ENCODE data around the gene PYROXD2. TPM values are rescaled to one million over a fixed set of nuclear protein-coding genes. Genes with fewer than 3 reads are reported as not detected.
A peak's percentile ranks its signal among the peaks of the same experiment; 100 is the strongest.

Gene PYROXD2
- total RNA-seq, 1 experiment from 2014 or later: 8.1 TPM

DNA sequence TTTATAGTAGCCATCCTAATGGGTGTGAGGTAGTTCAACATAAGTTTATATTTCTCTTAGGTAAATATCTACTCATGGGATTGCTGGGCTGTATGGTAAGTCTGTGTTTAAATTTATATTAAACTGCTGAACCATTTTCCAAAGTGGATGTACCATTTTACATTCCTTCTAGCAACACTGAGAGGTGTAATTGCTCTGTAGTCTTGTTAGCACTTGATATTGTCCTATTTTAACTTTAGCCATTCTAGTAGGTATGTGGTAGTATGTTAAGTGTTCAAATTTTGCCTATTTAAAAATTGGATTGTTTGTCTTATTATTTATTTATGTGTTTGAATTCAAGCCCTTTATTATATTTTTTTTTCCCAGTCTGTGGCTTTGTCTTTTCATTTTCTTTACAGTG is 34.3 kb upstream of the PYROXD2 start:
- DNase-seq (ENCODE audit: low spot score) (no peak), ATAC-seq (no peak)
- no peaks in the 10 kb centered on the region for H3K27me3 Mint-ChIP-seq (ENCODE audit: low read depth)
- peaks cover 10% of the 10 kb centered on the region for H3K36me3 Mint-ChIP-seq
- TF ChIP-seq ZNF232 (CRISPR knock-in tag; IDR thresholded peaks at IDR 0.05): no peak
- TF ChIP-seq, protein P1, sequence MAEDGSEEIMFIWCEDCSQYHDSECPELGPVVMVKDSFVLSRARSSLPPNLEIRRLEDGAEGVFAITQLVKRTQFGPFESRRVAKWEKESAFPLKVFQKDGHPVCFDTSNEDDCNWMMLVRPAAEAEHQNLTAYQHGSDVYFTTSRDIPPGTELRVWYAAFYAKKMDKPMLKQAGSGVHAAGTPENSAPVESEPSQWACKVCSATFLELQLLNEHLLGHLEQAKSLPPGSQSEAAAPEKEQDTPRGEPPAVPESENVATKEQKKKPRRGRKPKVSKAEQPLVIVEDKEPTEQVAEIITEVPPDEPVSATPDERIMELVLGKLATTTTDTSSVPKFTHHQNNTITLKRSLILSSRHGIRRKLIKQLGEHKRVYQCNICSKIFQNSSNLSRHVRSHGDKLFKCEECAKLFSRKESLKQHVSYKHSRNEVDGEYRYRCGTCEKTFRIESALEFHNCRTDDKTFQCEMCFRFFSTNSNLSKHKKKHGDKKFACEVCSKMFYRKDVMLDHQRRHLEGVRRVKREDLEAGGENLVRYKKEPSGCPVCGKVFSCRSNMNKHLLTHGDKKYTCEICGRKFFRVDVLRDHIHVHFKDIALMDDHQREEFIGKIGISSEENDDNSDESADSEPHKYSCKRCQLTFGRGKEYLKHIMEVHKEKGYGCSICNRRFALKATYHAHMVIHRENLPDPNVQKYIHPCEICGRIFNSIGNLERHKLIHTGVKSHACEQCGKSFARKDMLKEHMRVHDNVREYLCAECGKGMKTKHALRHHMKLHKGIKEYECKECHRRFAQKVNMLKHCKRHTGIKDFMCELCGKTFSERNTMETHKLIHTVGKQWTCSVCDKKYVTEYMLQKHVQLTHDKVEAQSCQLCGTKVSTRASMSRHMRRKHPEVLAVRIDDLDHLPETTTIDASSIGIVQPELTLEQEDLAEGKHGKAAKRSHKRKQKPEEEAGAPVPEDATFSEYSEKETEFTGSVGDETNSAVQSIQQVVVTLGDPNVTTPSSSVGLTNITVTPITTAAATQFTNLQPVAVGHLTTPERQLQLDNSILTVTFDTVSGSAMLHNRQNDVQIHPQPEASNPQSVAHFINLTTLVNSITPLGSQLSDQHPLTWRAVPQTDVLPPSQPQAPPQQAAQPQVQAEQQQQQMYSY (CRISPR knock-in tag; IDR thresholded peaks at IDR 0.05): no peak
- TF ChIP-seq ETV6 (CRISPR knock-in tag; IDR thresholded peaks at IDR 0.05): no peak
- no peak for TF ChIP-seq TCF7 (CRISPR knock-in tag; IDR thresholded peaks at IDR 0.05; ENCODE audit: low read depth)
- no peak for TF ChIP-seq ZNF263 (CRISPR knock-in tag; IDR thresholded peaks at IDR 0.05; ENCODE audit: low read depth)
- H3K4me3 Mint-ChIP-seq: no peak overlapping the region
- POLR2A ChIA-PET: no interaction called here
- CTCF ChIA-PET: no interaction called here
- H3K9me3 Mint-ChIP-seq: no peaks in the 10 kb centered on the region
- no peak overlapping the region for H3K27ac Mint-ChIP-seq
- peaks cover 17% of the 10 kb centered on the region for H3K4me1 Mint-ChIP-seq

DNA sequence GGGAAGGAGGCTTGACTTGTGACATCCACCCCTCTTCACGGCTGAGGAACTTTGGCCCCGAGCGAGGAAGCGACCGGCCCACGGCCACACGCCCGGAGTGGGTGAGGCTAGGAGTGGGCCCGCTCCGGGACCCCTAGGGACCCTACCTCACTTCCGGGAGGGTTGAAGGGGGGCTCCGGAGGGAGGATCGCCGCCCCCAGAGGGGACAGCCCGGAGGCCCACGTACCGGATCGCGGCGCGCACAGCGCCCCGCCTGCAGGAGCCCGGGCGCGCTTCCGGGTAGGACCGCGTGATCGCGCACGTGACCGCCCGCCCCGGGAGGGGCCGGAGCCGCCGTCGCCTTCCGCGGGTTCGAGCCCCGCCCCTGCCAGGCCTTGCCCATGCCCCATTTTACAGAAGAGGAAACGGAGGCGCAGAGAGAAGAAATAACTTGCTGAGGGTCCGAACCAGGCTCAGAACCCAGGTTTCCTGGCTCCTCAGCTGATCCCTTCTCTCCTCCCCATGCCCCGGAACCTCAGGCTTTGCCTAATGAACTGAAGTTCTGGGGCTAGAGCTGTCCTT is 31.8 kb upstream of the PYROXD2 start, which contains the start of gene HPS1:
Gene HPS1 (minus strand): TSS at position 275 of the 561 bp plus-strand sequence. CDS start 3,695 bp downstream, outside the sequence.
- H3K36me3 Mint-ChIP-seq: peaks cover 27% of the 10 kb centered on the region
- peak; percentile 65 for DNase-seq (ENCODE audit: low spot score)
- H3K4me3 Mint-ChIP-seq: peak within 1 kb of the TSS; percentile 77
- ChIA-PET CTCF (interaction anchor here (1.0 to 1.2 kb wide), 5 partner anchors 19 to 138 kb away, joined by 3 to 7 read pairs (median 4); no protein-coding TSS in a partner anchor), POLR2A (no interaction called here)
- no peaks in the 10 kb centered on the region for H3K27me3 Mint-ChIP-seq (ENCODE audit: low read depth)
- peak within 1 kb of the TSS; percentile 42 for H3K27ac Mint-ChIP-seq
- ATAC-seq: peak; percentile 87
- no peaks in the 10 kb centered on the region for H3K9me3 Mint-ChIP-seq
- H3K4me1 Mint-ChIP-seq: 0 out of 2 replicates have a peak, but pooled peaks cover 4% of the 10 kb centered on the region
- no peak for TF ChIP-seq SOX15 (CRISPR knock-in tag; IDR thresholded peaks at IDR 0.05)
- 0 out of 2 replicates have a peak, but pooled peaks have one; percentile 17 for TF ChIP-seq ERG (CRISPR knock-in tag; IDR thresholded peaks at IDR 0.05)
- TF ChIP-seq SP1 (CRISPR knock-in tag; conservative IDR thresholded peaks at IDR 0.05): no peak; the same call in 1 of the 2 replicates
- no peak for TF ChIP-seq ZNF671 (CRISPR knock-in tag; IDR thresholded peaks at IDR 0.05)
- TF ChIP-seq FOXP4 (CRISPR knock-in tag; IDR thresholded peaks at IDR 0.05): peak; percentile 71; the same call in 1 of the 2 replicates
- TF ChIP-seq CBFB (CRISPR knock-in tag; IDR thresholded peaks at IDR 0.05; ENCODE audit: low read depth): no peak
- TF ChIP-seq, protein P2, sequence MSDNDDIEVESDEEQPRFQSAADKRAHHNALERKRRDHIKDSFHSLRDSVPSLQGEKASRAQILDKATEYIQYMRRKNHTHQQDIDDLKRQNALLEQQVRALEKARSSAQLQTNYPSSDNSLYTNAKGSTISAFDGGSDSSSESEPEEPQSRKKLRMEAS (CRISPR knock-in tag; IDR thresholded peaks at IDR 0.05): no peak; the same call in 1 of the 2 replicates
- TF ChIP-seq FOXJ3 (CRISPR knock-in tag; IDR thresholded peaks at IDR 0.05; ENCODE audit: borderline replicate concordance): no peak
- no peak for TF ChIP-seq ZNF425 (CRISPR knock-in tag; conservative IDR thresholded peaks at IDR 0.05)
- 0 out of 2 replicates have a peak, but pooled peaks have one; percentile 12 for TF ChIP-seq TEAD1 (CRISPR knock-in tag; IDR thresholded peaks at IDR 0.05)
- no peak for TF ChIP-seq TP53 (CRISPR knock-in tag; IDR thresholded peaks at IDR 0.05)
- no peak for TF ChIP-seq ZNF121 (CRISPR knock-in tag; IDR thresholded peaks at IDR 0.05)
- TF ChIP-seq, protein P3, sequence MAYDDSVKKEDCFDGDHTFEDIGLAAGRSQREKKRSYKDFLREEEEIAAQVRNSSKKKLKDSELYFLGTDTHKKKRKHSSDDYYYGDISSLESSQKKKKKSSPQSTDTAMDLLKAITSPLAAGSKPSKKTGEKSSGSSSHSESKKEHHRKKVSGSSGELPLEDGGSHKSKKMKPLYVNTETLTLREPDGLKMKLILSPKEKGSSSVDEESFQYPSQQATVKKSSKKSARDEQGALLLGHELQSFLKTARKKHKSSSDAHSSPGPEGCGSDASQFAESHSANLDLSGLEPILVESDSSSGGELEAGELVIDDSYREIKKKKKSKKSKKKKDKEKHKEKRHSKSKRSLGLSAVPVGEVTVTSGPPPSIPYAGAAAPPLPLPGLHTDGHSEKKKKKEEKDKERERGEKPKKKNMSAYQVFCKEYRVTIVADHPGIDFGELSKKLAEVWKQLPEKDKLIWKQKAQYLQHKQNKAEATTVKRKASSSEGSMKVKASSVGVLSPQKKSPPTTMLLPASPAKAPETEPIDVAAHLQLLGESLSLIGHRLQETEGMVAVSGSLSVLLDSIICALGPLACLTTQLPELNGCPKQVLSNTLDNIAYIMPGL (CRISPR knock-in tag; IDR thresholded peaks at IDR 0.05): peak; percentile 71; the same call in 1 of the 2 replicates
- no peak for TF ChIP-seq SMAD3 (CRISPR knock-in tag; IDR thresholded peaks at IDR 0.05; ENCODE audit: borderline replicate concordance)
- TF ChIP-seq, protein P4, sequence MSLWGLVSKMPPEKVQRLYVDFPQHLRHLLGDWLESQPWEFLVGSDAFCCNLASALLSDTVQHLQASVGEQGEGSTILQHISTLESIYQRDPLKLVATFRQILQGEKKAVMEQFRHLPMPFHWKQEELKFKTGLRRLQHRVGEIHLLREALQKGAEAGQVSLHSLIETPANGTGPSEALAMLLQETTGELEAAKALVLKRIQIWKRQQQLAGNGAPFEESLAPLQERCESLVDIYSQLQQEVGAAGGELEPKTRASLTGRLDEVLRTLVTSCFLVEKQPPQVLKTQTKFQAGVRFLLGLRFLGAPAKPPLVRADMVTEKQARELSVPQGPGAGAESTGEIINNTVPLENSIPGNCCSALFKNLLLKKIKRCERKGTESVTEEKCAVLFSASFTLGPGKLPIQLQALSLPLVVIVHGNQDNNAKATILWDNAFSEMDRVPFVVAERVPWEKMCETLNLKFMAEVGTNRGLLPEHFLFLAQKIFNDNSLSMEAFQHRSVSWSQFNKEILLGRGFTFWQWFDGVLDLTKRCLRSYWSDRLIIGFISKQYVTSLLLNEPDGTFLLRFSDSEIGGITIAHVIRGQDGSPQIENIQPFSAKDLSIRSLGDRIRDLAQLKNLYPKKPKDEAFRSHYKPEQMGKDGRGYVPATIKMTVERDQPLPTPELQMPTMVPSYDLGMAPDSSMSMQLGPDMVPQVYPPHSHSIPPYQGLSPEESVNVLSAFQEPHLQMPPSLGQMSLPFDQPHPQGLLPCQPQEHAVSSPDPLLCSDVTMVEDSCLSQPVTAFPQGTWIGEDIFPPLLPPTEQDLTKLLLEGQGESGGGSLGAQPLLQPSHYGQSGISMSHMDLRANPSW (CRISPR knock-in tag; conservative IDR thresholded peaks at IDR 0.05; ENCODE audit: low read depth): no peak

Measured in WTC11 (cell line).